LHCN-M2 (cell line): ENCODE measurements around the gene HOATZ. TPM values are rescaled to one million over a fixed set of nuclear protein-coding genes. Genes with fewer than 3 reads are reported as not detected.

Source experiments
- DNase-seq: peaks from one replicate; pipeline ENCODE4 v3.0.0-alpha.2; 2012; ENCODE audit warnings: low read depth
- total RNA-seq: library from RNA; depleted of rRNA; stranded (reverse); fragments of >200 nt; gene quantifications from 2 replicates; pipeline ENCODE4 v1.2.3, GENCODE V29; 2014; rRNA removed

The HOATZ gene
- total RNA-seq, 1 experiment from 2014 or later: not detected

DNA sequence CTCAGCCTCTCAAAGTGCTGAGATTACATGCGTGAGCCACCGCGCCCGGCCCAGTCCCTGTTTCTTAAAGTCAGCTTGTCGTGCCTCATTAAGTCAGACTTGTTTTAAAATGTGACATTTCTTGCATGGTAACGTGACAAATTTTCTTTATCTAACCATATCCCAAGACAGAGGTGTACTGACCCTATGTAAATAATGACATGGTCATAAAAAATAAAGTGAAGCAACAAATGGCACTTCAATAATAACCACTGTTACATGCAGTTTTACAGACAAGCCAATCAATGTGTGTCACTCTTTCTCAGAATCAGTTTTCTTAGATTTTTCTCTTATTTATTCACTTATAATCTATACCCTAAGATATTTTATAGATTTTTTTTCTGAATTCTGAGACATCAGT is 61.2 kb downstream of the HOATZ start:
- DNase-seq: no peak

DNA sequence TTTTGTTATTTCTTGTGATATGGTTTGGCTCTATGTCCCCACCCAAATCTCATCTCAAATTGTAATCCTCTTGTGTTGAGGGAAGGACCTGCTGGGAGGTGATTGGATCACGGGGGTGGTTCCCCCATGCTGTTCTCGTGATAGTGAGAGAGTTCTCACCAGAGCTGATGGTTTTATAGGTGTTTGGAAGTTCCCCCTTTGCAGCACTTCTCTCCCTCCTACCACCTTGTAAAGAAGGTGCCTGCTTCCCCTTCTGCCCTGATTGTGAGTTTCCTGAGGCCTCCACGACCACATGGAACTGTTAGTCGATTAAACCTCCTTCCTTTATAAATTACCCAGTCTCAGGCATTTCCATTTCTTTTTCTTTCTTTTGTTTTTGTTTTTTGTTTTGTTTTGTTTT is 63.2 kb downstream of the HOATZ start:
- DNase-seq: no peak

DNA sequence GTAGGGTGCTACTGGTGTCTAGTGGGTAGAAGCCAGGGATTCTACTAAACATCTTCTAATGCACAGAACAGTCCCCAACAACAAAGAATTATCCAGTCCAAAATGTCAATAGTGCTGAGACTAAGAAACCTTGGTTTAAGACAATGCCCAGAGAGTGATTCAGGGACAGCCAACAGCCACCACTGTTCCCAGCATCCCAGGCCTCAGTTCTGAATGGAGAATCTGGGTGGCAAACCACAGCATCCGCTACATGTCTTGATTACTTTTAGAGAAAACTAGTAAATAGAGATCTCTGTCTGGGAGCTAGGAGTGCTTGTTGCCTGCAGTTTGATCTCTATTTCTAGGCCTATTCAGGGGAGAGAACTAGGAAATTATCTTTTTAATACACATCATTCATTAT is 66.8 kb downstream of the HOATZ start:
- no peak for DNase-seq

DNA sequence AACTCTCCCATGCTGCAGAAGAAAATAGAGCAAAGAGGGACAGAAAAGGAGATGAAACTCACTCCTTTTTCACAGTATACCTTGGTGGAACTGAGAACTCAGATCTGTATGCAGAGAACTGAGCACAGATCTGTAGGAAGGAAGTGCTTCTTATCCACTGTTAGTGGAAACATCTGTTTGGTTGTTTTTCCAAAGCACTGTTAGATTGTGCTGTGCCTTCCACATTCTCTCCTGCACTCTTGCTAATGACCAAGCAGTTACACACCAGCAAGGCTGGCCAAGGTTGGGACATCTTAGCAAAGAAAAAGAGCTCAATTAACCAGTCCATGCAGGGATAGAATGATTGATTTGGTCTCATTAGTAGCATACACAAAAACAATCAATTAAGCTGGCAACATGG is 67.6 kb downstream of the HOATZ start:
- DNase-seq: no peak

DNA sequence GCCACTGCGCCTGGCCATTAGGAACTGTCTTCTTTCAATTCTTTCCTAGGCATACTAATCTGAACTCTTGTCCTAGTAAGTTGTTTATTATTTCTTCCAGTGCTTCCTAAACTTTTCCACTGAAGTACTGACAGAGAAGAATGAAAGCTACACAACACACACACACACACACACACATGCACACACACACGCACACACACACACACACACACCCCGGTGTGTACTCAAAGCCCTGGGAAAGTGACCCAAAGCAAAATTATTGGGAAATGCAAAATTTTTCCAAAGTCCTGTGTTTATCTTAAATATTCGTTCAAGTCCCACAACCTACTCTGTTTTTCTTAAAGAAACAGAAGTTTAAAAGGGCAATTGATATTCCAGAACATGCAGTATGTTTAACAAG is 68.3 kb downstream of the HOATZ start:
- no peak for DNase-seq

DNA sequence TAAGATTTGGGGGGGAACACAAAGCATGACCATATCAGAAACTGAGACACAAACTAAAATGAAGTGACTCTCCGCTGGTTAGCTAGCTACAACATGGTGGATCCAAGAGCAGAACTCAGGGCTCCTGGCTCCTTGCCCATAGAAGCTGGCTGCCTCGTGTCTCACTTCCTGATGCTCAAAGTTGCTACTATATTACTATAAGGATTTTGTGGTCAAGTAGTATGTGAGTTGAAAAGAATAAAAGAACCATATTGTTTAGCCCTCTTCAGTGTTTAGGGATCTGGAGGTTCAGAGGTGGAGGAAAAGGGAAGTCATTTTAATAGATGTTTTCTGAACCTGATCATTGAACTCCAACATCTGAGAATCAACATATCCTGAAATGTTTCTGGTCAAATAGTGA is 70.8 kb downstream of the HOATZ start:
- peak; percentile 44 for DNase-seq

DNA sequence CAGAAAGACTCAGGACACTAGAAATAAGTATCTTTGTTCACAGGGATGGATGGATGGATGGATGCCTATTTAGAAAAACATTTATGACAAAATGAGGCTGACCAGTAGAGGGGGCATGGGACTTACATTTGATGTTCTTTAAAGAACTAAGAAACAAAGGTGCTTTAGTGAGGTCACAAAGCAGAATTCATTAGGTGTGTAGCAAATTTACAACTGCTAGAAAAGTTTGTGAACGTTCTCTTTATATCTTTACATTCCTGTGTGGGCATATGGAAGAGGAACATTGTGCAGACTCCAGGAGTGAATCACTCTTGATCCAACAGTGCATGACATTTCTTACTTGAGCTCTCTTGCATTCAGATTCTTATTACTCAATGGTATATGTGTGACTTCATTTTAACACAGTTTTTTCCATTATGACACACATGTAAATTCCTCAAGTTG is 71.8 kb downstream of the HOATZ start:
- DNase-seq: peak; percentile 46

Other genes with a start within 250 kb of the HOATZ start
- gene POU2AF3, start 216.2 kb upstream of the HOATZ start, total RNA-seq: not detected in 2 replicates
- not detected in 2 replicates for gene POU2AF1, start 135.5 kb upstream of the HOATZ start, total RNA-seq
- 0.17 TPM in 1 of 2 replicates, not detected in the other for gene BTG4, start 2.4 kb upstream of the HOATZ start, total RNA-seq
- gene LAYN, start 25.9 kb downstream of the HOATZ start, total RNA-seq: 18.8 and 23.1 TPM in 2 replicates
- 11.3 and 12.2 TPM in 2 replicates for gene SIK2, start 87.7 kb downstream of the HOATZ start, total RNA-seq